RKO (cell line): ENCODE measurements around the gene PCYOX1L.
"Not testable (repeated sequence)": the region's sequence is repeated elsewhere in the genome, so short reads cannot be mapped to it uniquely, and the experiment has no call there.

Experiments used
- DNase-seq: peaks from one replicate; pipeline ENCODE4 v3.0.0-alpha.2; 2016; ENCODE audit warnings: low spot score

PCYOX1L gene

GRCh38 chr5:149387081-149387631, 29.3 kb downstream of the PCYOX1L start:
- no peak for DNase-seq

DNA sequence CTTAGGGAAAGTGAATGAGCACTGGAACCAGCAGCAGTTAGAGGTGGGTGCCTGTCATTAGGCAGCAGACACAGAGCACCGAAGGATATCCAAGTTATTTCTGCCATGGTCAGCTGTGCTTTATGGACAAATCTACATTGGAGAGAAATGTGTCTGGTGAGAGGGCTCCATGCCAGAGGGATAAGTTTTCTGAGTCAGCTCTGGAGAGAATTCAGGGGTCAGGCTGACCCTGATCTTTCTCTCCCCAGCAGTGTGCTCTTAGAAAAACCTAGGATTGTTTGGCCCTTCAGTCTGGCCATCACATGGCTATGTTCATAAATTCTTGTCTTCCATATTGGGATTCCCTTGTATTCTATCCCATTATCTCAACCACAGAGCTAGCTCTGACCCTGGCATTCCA, 30.1 kb downstream of the PCYOX1L start:
- DNase-seq = no peak

- DNase-seq = no peak
Observed at GRCh38 chr5:149388498-149389190, 30.8 kb downstream of the PCYOX1L start.

DNA sequence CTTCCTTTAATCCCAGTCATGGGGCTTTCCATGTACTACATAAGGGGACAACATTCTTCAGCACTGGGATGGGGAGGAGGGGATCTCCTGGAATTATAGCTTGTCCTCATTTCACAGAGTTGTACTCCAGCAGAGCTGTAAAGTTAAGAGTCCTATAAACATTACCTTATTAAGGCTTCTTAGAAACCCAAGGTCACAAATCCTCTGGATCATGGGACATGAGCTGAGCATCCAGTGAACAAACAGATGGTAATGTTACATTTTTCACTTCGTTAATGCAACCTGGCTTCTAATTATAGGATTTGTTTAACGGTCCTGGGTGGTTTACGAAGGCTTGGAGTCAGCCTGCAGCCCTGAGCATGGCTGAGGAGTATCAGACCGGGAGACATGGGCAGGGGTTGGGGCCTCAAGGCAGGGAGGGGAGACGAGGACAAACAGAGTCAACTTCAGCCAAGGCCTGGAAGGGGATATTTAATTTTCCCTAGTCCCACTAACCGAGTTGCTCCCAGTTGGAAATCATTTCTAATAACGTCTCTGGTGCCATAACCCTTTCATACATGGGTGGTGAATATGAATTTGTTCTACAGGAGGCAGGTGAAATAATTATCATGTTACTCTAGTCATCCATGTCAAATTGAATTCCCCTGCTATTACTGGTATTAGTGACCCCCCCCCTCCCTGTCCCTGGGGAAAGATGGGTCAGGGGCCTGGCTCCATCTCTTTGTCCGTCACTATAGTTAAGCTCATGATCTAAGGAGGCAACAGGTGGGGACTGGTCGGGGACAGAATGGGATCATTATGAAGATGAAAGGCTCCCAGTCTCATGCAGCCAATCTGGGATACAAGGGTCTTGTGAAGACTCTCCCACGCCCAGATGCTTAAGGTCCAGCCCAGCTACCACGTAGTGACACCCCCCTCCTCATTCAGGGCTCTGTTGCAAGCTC, 32.0 kb downstream of the PCYOX1L start:
- DNase-seq = no peak

DNA sequence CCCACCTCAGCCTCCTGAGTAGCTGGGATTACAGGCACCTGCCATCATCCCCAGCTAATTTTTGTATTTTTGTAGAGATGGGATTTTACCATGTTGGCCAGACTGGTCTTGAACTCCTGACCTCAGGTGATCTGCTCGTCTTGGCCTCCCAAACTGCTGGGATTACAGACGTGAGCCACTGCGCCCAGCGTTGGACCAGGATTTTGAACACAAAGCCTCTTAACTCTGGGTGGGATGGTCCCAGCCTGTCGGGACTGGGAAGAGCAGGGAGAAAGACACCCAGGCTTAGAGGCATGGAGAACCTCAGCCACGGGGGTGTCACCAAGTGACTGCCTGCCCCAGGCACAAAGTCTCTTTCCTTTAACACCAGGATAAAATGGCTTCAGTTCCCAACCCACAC, 33.2 kb downstream of the PCYOX1L start:
- not testable (repeated sequence) for DNase-seq

DNA sequence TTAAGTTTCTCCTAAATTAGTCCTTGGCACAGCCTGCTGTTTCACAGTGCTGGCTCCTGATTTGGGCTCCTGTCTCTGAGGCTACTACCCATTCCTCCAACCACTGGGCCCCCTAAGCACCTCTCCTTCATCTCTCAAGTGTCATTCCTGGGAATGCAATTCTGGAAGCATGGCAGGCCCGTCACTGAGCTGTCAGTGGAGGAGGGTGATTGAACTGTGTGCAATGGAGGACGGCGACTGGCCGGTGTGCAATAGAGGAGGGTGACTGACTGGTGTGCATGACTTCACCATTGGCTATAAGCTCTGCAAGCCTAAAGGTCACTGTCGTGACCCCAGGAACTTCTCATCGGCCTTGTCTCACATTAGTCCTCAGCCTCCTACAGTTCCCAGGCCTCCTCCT, 33.7 kb downstream of the PCYOX1L start:
- DNase-seq = no peak

- DNase-seq = peak; percentile 29
Observed at GRCh38 chr5:149392718-149393117, 34.9 kb downstream of the PCYOX1L start.

DNA sequence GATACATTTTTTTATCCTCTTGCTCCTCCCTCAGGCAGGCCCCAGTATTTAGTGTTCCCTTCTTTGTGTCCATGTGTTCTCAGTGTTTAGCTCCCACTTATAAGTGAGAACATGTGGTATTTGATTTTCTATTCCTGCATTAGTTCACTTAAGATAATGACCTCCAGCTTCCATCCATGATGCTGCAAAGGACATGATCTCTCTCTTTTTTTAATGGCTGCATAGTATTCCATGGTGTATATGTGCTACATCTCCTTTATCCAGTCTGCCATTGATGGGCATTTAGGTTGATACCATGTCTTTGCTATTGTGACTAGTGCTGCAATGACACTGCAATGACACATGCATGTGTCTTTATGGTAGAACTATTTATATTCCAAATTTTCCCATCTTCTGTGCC, 37.1 kb downstream of the PCYOX1L start:
- not testable (repeated sequence) for DNase-seq

DNA sequence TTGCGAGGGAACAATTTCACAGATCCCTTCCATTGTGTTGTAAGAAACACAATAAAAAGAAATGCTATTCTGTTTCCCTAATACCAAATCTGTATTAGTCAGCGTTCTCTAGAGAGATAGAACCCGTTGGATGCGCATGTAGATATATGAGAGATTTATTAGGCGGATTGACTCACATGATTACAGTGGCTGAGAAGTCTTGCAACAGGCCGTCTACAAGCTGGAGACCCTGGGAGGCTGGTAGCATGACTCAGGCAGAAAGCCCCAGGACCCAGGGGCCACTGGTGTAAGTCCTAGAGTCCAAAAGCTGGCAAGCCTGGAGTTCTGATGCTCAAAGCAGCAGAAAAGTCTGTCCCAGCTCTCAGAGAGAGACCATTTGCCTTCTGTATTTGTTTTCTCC, 39.7 kb downstream of the PCYOX1L start:
- DNase-seq = no peak

DNA sequence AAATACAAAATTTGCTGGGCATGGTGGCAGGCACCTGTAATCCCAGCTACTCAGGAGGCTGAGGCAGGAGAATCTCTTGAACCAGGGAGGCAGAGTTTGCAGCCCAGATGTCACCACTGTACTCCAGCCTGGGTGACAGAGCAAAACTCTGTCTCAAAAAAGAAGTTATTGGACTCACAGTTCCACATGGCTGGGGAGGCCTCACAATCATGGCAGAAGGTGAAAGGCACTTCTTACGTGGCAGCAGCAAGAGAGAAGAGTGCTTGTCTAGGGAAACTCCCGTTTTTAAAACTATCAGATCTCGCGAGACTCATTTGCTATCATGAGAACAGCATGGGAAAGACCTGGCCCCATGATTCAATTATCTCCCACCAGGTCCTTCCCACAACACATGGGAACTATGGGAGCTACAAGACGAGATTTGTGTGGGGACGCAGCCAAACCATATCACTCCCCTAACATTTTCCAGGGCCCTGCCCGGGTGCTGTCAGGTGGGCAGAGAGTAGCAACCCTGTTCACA, 41.0 kb downstream of the PCYOX1L start:
- DNase-seq = not testable (repeated sequence)

- no peak for DNase-seq
Observed at GRCh38 chr5:149399775-149400174, 41.9 kb downstream of the PCYOX1L start.

DNA sequence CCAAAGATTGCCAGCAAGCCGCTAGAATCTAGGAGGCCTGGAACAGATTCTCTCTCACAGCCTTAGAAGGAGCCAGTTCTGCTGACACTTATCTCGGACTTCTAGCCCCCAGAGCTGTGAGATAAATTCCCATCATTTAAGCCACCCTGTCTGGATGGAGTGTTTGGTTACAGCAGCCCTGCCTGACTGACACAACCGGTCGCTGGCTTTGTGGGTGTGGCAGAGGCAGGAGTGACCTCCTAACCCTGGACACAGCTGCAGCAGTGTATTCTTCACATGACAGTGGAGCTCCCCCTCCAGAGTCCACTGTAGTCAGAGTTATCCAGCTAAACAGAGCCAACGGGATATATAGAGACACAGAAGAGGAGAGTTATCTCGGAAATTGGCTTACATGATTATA, 42.5 kb downstream of the PCYOX1L start:
- DNase-seq = no peak

DNA sequence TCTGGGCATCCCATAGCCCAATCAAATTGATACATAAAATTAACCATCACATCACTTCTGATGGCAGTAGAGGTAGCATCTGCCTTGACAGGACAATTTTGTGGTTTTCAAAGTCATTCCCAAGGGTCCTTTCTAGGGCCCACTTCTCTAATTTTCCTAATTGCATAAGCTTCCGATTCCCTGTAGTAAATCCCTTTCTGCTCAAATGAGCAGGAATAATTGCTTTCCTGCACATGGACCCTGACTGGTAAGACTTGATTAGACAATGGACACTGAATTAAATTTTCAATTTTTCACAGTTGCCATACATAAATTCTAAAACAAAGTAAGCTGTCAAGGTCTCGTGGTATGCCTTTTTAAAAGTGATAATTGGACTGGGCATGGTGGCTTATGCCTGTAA, 43.2 kb downstream of the PCYOX1L start:
- DNase-seq = no peak

- no peak for DNase-seq
Observed at GRCh38 chr5:149402291-149402690, 44.4 kb downstream of the PCYOX1L start.

DNA sequence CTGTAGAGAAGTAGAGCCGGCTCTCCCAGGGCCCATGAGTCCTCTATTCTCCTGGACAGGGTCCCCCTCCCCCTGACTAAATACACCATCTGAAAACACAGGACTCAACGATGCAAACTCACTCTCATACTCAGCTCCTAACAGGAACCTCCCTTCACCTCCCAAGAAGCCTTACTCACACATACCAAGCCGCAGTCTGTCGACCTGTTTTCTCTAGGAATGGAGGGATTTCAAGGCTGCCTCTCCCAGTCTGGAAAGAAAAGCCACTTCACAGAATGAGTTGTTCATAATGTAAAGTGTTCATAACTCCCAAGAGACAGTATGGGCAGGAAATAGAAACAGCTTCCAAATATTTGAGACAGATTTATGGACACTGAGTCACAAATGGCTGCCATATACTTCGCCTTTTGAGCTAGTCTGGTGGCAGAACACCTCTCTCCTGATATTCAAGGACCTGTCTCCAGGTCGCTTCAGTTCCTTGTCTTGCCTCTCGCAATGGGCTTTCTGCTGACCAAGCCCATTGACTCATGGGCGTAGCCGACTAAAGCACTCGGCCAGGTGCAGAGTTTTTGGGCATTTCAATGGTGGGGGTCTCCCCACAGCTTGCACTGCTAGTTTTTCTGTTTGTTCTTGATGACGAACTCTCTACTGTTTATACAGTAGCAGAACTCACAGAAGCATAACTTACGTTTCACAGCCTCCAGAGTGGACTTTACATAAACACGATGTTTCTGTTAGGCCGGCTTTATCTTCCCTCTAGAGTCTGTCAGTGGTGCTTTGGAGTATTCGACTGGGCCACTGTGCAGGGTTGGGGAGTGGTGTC, 46.3 kb downstream of the PCYOX1L start:
- DNase-seq = no peak

GRCh38 chr5:149404746-149405549, 47.1 kb downstream of the PCYOX1L start:
- DNase-seq = no peak

DNA sequence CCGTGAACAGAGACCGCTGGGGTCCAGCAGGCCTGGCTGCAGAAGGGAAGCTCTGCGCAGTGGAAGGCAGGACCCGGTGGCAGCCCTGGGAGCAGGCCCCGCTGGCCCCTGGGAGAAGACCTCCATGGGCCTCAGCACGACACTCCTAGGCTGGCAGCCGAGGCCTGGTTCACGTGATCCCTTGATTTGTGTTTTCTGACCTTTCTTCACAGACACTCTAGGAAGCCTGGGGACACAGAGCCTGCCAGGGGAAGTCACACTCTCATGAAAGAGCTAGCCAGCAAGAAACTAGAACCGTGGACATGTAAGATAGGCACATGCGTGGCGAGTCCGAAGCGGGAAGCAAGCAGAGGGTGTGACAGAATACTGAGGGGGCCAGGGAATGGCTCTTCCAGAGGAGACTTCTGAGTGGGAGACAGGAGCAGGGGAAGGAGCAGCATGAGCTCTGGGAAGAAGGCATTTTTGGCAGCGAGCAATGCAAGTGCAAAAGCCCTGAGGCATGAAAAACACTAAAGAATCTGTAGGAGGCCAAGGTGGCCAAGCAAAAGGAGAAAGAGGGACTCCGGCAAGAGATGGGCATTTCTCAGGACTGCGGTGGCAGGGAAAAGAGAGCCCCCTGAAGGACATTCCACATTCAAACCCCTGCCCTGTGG, 47.8 kb downstream of the PCYOX1L start:
- no peak for DNase-seq

GRCh38 chr5:149406203-149406978, 48.5 kb downstream of the PCYOX1L start:
- DNase-seq = no peak

- no peak for DNase-seq
Observed at GRCh38 chr5:149406979-149407306, 49.1 kb downstream of the PCYOX1L start.
